Activated naive CD4-positive, alpha-beta T cell treated with anti-CD3 and anti-CD28 coated beads for 36 hours (primary cell): Measurements from ENCODE around the gene FITM1. TPM values are rescaled to one million over a fixed set of nuclear protein-coding genes. Genes with fewer than 3 reads are reported as not detected.

Experiments used
- CTCF ChIA-PET: fragments of 350-600 bp; sonication (Branson Sonifier 250); formaldehyde crosslinking; loops from one replicate; lab custom pipeline; 2021; ENCODE audit warnings: antibody characterized with exemption; lab: Charles Lee
- DNase-seq: peaks from one replicate; pipeline ENCODE4 v3.0.0-alpha.2; 2020
- H3K27ac Mint-ChIP-seq: one replicate; pipeline ENCODE4 v1.8.0; 2021; ENCODE audit warnings: mild to moderate bottlenecking, mixed read lengths
- H3K27me3 Mint-ChIP-seq: one replicate; pipeline ENCODE4 v1.8.0; 2021; ENCODE audit warnings: low read depth, mixed read lengths
- H3K36me3 Mint-ChIP-seq: one replicate; pipeline ENCODE4 v1.8.0; 2021; ENCODE audit warnings: low read depth, mixed read lengths
- H3K4me1 Mint-ChIP-seq: one replicate; pipeline ENCODE4 v1.8.0; 2021; ENCODE audit warnings: low read depth, mixed read lengths
- H3K4me3 Mint-ChIP-seq: one replicate; pipeline ENCODE4 v1.8.0; 2021; ENCODE audit warnings: mild to moderate bottlenecking, moderate library complexity, mixed read lengths
- H3K9me3 Mint-ChIP-seq: one replicate; pipeline ENCODE4 v1.8.0; 2021; ENCODE audit warnings: mixed read lengths
- intact Hi-C: fragments of 100-400 bp; cut with micrococcal nuclease; formaldehyde crosslinking; loops from one replicate; pipeline ENCODE4 v1.15.1; 2023
- total RNA-seq, 2 experiments: library from RNA; stranded (reverse); gene quantifications; one replicate each; pipeline ENCODE4 v1.2.3, GENCODE V29; 2021

The FITM1 gene
- under 1 TPM; 0.19 to 0.30 TPM for total RNA-seq

GRCh38 chr14:24130380-24130716, at the start of gene FITM1:
FITM1 (plus strand) TSS chr14:24130659; CDS start chr14:24131564, 905 bp downstream.
- Mint-ChIP-seq H3K4me1 (peaks cover 20% of the 10 kb centered on the region), H3K9me3 (no peaks in the 10 kb centered on the region), H3K27me3 (no peaks in the 10 kb centered on the region), H3K27ac (no peak within 1 kb of the TSS), H3K36me3 (no peaks in the 10 kb centered on the region), H3K4me3 (no peak within 1 kb of the TSS)
- no peak for DNase-seq
- intact Hi-C loops = no loop called here
- CTCF ChIA-PET = no interaction called here

- Mint-ChIP-seq H3K27ac (no peak overlapping the region), H3K4me1 (peaks cover 15% of the 10 kb centered on the region), H3K27me3 (no peaks in the 10 kb centered on the region), H3K4me3 (peak overlapping the region; percentile 74), H3K9me3 (no peaks in the 10 kb centered on the region), H3K36me3 (no peaks in the 10 kb centered on the region)
- CTCF ChIA-PET = interaction anchor here (0.6 to 5.1 kb wide), 12 partner anchors 12 to 521 kb away, joined by 3 to 76 read pairs (median 6); partner anchors contain the start of genes CARMIL3, CIDEB and PCK2
- intact Hi-C loops = loop anchor here (1.0 kb wide), 1 partner anchor 33 kb away; the partner anchor contains the start of genes DCAF11 and NRL
- peak; percentile 74 for DNase-seq
Measured at GRCh38 chr14:24080888-24081738, 49.3 kb upstream of the FITM1 start.

GRCh38 chr14:24081739-24082211, 48.7 kb upstream of the FITM1 start:
- peaks cover 15% of the 10 kb centered on the region for H3K4me1 Mint-ChIP-seq
- CTCF ChIA-PET = interaction anchor here (0.6 to 5.1 kb wide), 8 partner anchors 12 to 522 kb away, joined by 3 to 76 read pairs (median 8); partner anchors contain the start of genes CARMIL3 and PCK2
- no peaks in the 10 kb centered on the region for H3K9me3 Mint-ChIP-seq
- H3K36me3 Mint-ChIP-seq = no peaks in the 10 kb centered on the region
- no peaks in the 10 kb centered on the region for H3K27me3 Mint-ChIP-seq
- H3K4me3 Mint-ChIP-seq = peak overlapping the region; percentile 71
- no peak for DNase-seq
- intact Hi-C loops = loop anchor here (1.0 kb wide), 1 partner anchor 33 kb away; the partner anchor contains the start of genes DCAF11 and NRL
- H3K27ac Mint-ChIP-seq = no peak overlapping the region

GRCh38 chr14:24082411-24083080, 47.9 kb upstream of the FITM1 start:
- peak overlapping the region; percentile 71 for H3K4me3 Mint-ChIP-seq

GRCh38 chr14:24083462-24083861, 47.0 kb upstream of the FITM1 start:
- DNase-seq = no peak
- H3K9me3 Mint-ChIP-seq = no peaks in the 10 kb centered on the region
- CTCF ChIA-PET = interaction anchor here (1.0 to 5.1 kb wide), 2 partner anchors 10 to 25 kb away, joined by 4 to 76 read pairs; partner anchors contain the start of gene PCK2
- intact Hi-C loops = no loop called here
- H3K27ac Mint-ChIP-seq = no peak overlapping the region
- H3K4me1 Mint-ChIP-seq = peaks cover 15% of the 10 kb centered on the region
- H3K27me3 Mint-ChIP-seq = no peaks in the 10 kb centered on the region
- no peak overlapping the region for H3K4me3 Mint-ChIP-seq
- no peaks in the 10 kb centered on the region for H3K36me3 Mint-ChIP-seq

More at GRCh38 chr14:24082411-24083080, 47.9 kb upstream of the FITM1 start:
- H3K9me3 Mint-ChIP-seq = no peaks in the 10 kb centered on the region
- H3K4me1 Mint-ChIP-seq = peaks cover 15% of the 10 kb centered on the region
- intact Hi-C loops = no loop called here
- DNase-seq = no peak
- H3K27me3 Mint-ChIP-seq = no peaks in the 10 kb centered on the region
- CTCF ChIA-PET = interaction anchor here (1.3 to 5.1 kb wide), 4 partner anchors 11 to 27 kb away, joined by 3 to 76 read pairs (median 57); partner anchors contain the start of gene PCK2
- H3K36me3 Mint-ChIP-seq = no peaks in the 10 kb centered on the region
- H3K27ac Mint-ChIP-seq = no peak overlapping the region

GRCh38 chr14:24084440-24084839, 46.0 kb upstream of the FITM1 start:
- H3K4me1 Mint-ChIP-seq = peaks cover 15% of the 10 kb centered on the region
- H3K27ac Mint-ChIP-seq = no peak overlapping the region
- no peak overlapping the region for H3K4me3 Mint-ChIP-seq
- no peak for DNase-seq
- no peaks in the 10 kb centered on the region for H3K36me3 Mint-ChIP-seq
- no peaks in the 10 kb centered on the region for H3K27me3 Mint-ChIP-seq
- no peaks in the 10 kb centered on the region for H3K9me3 Mint-ChIP-seq
- CTCF ChIA-PET = interaction anchor here (0.5 to 2.7 kb wide), 6 partner anchors 9 to 1777 kb away, joined by 3 to 18 read pairs (median 4); no protein-coding TSS in a partner anchor
- intact Hi-C loops = no loop called here

GRCh38 chr14:24085215-24085614, 45.2 kb upstream of the FITM1 start:
- intact Hi-C loops = no loop called here
- Mint-ChIP-seq H3K36me3 (no peaks in the 10 kb centered on the region), H3K27ac (no peak overlapping the region), H3K9me3 (no peaks in the 10 kb centered on the region), H3K4me3 (no peak overlapping the region), H3K4me1 (peaks cover 12% of the 10 kb centered on the region), H3K27me3 (no peaks in the 10 kb centered on the region)
- CTCF ChIA-PET = interaction anchor here (0.6 to 2.7 kb wide), 5 partner anchors 8 to 1778 kb away, joined by 3 to 18 read pairs (median 6); no protein-coding TSS in a partner anchor
- no peak for DNase-seq

GRCh38 chr14:24086193-24086955, 44.1 kb upstream of the FITM1 start:
- intact Hi-C loops = no loop called here
- no peak overlapping the region for H3K4me3 Mint-ChIP-seq

GRCh38 chr14:24087004-24087403, 43.5 kb upstream of the FITM1 start:
- Mint-ChIP-seq H3K27ac (no peak overlapping the region), H3K4me1 (peaks cover 4% of the 10 kb centered on the region), H3K9me3 (no peaks in the 10 kb centered on the region), H3K4me3 (no peak overlapping the region), H3K27me3 (no peaks in the 10 kb centered on the region), H3K36me3 (no peaks in the 10 kb centered on the region)
- no peak for DNase-seq
- intact Hi-C loops = no loop called here
- CTCF ChIA-PET = interaction anchor here (0.8 to 2.7 kb wide), 5 partner anchors 20 to 31 kb away, joined by 3 to 18 read pairs (median 3); no protein-coding TSS in a partner anchor

More at GRCh38 chr14:24086193-24086955, 44.1 kb upstream of the FITM1 start:
- Mint-ChIP-seq H3K4me1 (peaks cover 7% of the 10 kb centered on the region), H3K36me3 (no peaks in the 10 kb centered on the region), H3K27ac (no peak overlapping the region), H3K9me3 (no peaks in the 10 kb centered on the region), H3K27me3 (no peaks in the 10 kb centered on the region)
- no peak for DNase-seq
- CTCF ChIA-PET = interaction anchor here (0.8 to 2.7 kb wide), 6 partner anchors 20 to 31 kb away, joined by 3 to 18 read pairs (median 4); no protein-coding TSS in a partner anchor

GRCh38 chr14:24088095-24088494, 42.4 kb upstream of the FITM1 start:
- H3K27ac Mint-ChIP-seq = no peak overlapping the region
- H3K36me3 Mint-ChIP-seq = no peaks in the 10 kb centered on the region
- no peak overlapping the region for H3K4me3 Mint-ChIP-seq
- DNase-seq = no peak
- H3K4me1 Mint-ChIP-seq = peaks cover 8% of the 10 kb centered on the region
- no peaks in the 10 kb centered on the region for H3K9me3 Mint-ChIP-seq
- no peaks in the 10 kb centered on the region for H3K27me3 Mint-ChIP-seq
- CTCF ChIA-PET = interaction anchor here (0.6 to 9.1 kb wide), 4 partner anchors 23 to 54 kb away, joined by 3 to 386 read pairs (median 10); partner anchors contain the start of genes CARMIL3, DCAF11 and NRL
- intact Hi-C loops = no loop called here

- DNase-seq = no peak
- Mint-ChIP-seq H3K27me3 (no peaks in the 10 kb centered on the region), H3K9me3 (no peaks in the 10 kb centered on the region), H3K4me3 (no peak overlapping the region), H3K4me1 (peaks cover 15% of the 10 kb centered on the region), H3K27ac (no peak overlapping the region), H3K36me3 (peaks cover 4% of the 10 kb centered on the region)
- intact Hi-C loops = loop anchor here (1.0 to 5.0 kb wide), 7 partner anchors 19 to 352 kb away; partner anchors contain the start of genes DHRS1, IRF9, NOP9 and SDR39U1
- CTCF ChIA-PET = interaction anchor here (0.6 to 9.1 kb wide), 18 partner anchors 9 to 507 kb away, joined by 3 to 386 read pairs (median 4); partner anchors contain the start of genes CARMIL3, DCAF11, EMC9 and NRL
Measured at GRCh38 chr14:24089890-24090289, 40.6 kb upstream of the FITM1 start.
